ENCODE results near the gene TCF7L2.

DNA sequence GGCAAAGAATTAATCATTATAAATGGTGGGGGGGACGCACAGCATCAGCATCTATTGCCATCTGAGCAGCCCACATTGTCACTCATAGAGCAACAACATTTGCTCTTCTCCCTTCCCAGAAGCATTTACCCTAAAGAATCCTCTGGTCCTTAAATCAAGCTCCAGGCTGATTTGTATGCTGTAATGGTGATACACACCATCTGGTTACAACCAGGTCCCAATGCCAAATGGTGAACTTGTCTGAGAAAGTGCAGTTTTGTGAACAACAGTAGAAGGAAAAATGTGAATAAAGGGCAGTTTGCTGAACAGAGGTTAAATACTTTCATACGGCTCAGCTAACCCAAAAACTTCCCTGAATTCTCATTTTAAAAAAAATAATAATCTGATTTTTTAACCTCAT, 38.8 kb upstream of the TCF7L2 start:
- no peak for TF ChIP-seq POLR2AphosphoS5 (IDR thresholded peaks at IDR 0.05; ENCODE audit: low read depth, low read length)
- TF ChIP-seq REST (IDR thresholded peaks at IDR 0.05; ENCODE audit: insufficient read depth in 1 of 2, low read depth in 2 of 2, low read length in 2 of 2) = no peak
- TF ChIP-seq TAF1 (IDR thresholded peaks at IDR 0.05; ENCODE audit: borderline replicate concordance, insufficient read depth, low read length) = no peak

Data from PFSK-1 (cell line).